AG04450 (cell line): ENCODE measurements around the gene MAN1C1. TPM values are rescaled to one million over a fixed set of nuclear protein-coding genes. Genes with fewer than 3 reads are reported as not detected.

Experiments used
- CTCF ChIA-PET: fragments of 300-600, 350-600 bp; formaldehyde crosslinking; extraction: SDS; loops from one replicate; lab custom pipeline; 2022; ENCODE audit warnings: antibody characterized with exemption, inconsistent platforms; lab: Charles Lee
- POLR2A ChIA-PET: fragments of 350-600 bp; formaldehyde crosslinking; extraction: SDS; loops from one replicate; lab custom pipeline; 2021; ENCODE audit warnings: antibody characterized with exemption, inconsistent platforms; lab: Yijun Ruan, JAX
- DNase-seq: peaks from one replicate; pipeline ENCODE4 v3.0.0-alpha.2; 2011; ENCODE audit warnings: low read depth, low spot score
- H3K27ac ChIP-seq: one replicate; pipeline ENCODE4 v1.5.1; 2012; ENCODE audit warnings: low read depth, low read length, control low read depth
- H3K27me3 ChIP-seq: one replicate; pipeline ENCODE4 v1.6.0; 2012; ENCODE audit warnings: low read length; ENCODE audit not compliant: control insufficient read depth, insufficient read depth
- H3K4me3 ChIP-seq: 2 replicates; pipeline ENCODE4 v1.5.1; 2011; ENCODE audit warnings: mild to moderate bottlenecking, low read depth, low read length, control low read depth
- H3K9me3 ChIP-seq: 2 replicates; pipeline ENCODE4 v1.5.1; 2012; ENCODE audit warnings: low read length; ENCODE audit not compliant: control insufficient read depth, insufficient read depth
- polyA plus RNA-seq: library from polyadenylated mRNA; depleted of rRNA; stranded (reverse); fragments of >200 nt; gene quantifications from 2 replicates; pipeline ENCODE4 v1.2.3, GENCODE V29; 2011
- TF ChIP-seq, protein P1 (sequence below): IDR thresholded peaks from 2 replicates; pipeline ENCODE4 v1.5.1; 2011; ENCODE audit warnings: low read depth, low read length, control low read depth, inconsistent platforms

MAN1C1 gene
- polyA plus RNA-seq, 1 experiment = 16.9 TPM

DNA sequence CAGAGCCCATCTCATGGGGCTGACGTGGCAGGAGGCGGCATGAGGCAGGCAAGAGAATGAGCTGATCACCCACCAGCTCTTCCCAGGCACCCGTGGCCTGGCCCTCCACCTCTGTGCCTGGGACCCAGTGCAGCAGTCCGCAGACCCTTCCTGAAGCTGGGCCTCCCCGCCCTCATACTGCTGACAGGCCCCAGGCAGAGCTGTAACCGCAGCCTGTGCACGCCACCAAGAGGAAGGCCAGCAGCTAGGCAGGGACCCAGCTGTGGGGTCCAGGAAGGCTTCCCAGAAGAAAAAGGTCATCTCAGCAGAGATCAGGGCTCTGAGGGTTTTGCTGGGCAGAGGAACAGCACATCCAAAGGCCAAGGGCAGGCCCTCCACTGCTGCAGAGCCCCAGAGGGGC lies 193.3 kb downstream of the MAN1C1 start:
- POLR2A ChIA-PET = no interaction called here
- Histone ChIP-seq H3K9me3 (no peaks in the 10 kb centered on the region; the same call in 1 of the 2 replicates), H3K27ac (no peak overlapping the region), H3K4me3 (no peak overlapping the region), H3K27me3 (no peaks in the 10 kb centered on the region)
- CTCF ChIA-PET = interaction anchor here (0.5 to 5.8 kb wide), 7 partner anchors 12 to 311 kb away, joined by 3 to 67 read pairs (median 5); partner anchors contain the start of gene PAFAH2
- DNase-seq = no peak
- TF ChIP-seq, protein P1, sequence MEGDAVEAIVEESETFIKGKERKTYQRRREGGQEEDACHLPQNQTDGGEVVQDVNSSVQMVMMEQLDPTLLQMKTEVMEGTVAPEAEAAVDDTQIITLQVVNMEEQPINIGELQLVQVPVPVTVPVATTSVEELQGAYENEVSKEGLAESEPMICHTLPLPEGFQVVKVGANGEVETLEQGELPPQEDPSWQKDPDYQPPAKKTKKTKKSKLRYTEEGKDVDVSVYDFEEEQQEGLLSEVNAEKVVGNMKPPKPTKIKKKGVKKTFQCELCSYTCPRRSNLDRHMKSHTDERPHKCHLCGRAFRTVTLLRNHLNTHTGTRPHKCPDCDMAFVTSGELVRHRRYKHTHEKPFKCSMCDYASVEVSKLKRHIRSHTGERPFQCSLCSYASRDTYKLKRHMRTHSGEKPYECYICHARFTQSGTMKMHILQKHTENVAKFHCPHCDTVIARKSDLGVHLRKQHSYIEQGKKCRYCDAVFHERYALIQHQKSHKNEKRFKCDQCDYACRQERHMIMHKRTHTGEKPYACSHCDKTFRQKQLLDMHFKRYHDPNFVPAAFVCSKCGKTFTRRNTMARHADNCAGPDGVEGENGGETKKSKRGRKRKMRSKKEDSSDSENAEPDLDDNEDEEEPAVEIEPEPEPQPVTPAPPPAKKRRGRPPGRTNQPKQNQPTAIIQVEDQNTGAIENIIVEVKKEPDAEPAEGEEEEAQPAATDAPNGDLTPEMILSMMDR = no peak

- H3K9me3 ChIP-seq = no peaks in the 10 kb centered on the region; the same call in 1 of the 2 replicates
- POLR2A ChIA-PET = no interaction called here
- CTCF ChIA-PET = interaction anchor here (0.5 to 5.8 kb wide), 10 partner anchors 13 to 311 kb away, joined by 3 to 67 read pairs (median 3); no protein-coding TSS in a partner anchor
- H3K4me3 ChIP-seq = no peak overlapping the region
- H3K27ac ChIP-seq = no peak overlapping the region
- no peaks in the 10 kb centered on the region for H3K27me3 ChIP-seq
- no peak for DNase-seq
- TF ChIP-seq, protein P1 = peak; percentile 90
Observed at GRCh38 chr1:25810341-25811299, 194.0 kb downstream of the MAN1C1 start.

DNA sequence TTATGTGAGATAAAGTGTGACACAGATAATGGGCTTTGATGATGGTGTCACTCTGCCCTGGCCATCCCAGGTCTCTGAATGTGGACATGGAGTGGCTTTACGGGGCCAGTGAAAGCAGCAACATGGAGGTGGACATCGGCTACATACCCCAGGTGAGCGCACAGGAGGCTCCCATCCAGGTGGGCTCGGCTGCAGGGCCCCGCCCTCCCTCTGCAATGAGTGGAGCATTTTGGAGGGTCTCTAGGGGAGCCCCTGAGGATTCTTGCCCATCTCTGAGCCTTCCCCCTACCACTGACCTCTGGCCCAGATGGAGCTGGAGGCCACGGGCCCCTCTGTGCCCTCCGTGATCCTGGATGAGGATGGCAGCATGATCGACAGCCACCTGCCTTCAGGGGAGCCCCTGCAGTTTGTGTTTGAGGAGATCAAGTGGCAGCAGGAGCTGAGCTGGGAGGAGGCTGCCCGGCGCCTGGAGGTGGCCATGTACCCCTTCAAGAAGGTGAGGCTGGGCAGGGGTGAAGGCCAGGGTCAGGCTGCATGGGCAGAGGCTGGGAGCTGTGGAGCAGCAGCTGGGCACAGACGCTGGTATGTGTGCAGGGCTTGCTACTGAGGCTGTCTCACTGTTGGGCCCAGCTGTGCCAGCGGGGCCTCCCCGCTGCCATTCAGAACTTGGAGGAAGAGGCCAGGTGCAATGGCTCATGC lies 194.9 kb downstream of the MAN1C1 start:
- ChIA-PET CTCF (interaction anchor here (0.6 to 5.8 kb wide), 4 partner anchors 9 to 292 kb away, joined by 3 to 67 read pairs (median 6); no protein-coding TSS in a partner anchor), POLR2A (no interaction called here)
- Histone ChIP-seq H3K27ac (no peak overlapping the region), H3K27me3 (no peaks in the 10 kb centered on the region), H3K4me3 (no peak overlapping the region), H3K9me3 (no peaks in the 10 kb centered on the region; the same call in 1 of the 2 replicates)
- TF ChIP-seq, protein P1 = no peak
- no peak for DNase-seq

- TF ChIP-seq, protein P1 = no peak
- Histone ChIP-seq H3K27ac (no peak overlapping the region), H3K4me3 (no peak overlapping the region), H3K27me3 (no peaks in the 10 kb centered on the region), H3K9me3 (no peaks in the 10 kb centered on the region; the same call in 1 of the 2 replicates)
- ChIA-PET POLR2A (interaction anchor here (1.0 kb wide), 2 partner anchors 13 to 566 kb away, joined by 9 read pairs; partner anchors contain the start of gene RSRP1), CTCF (interaction anchor here (1.0 kb wide), 1 partner anchor 204 kb away, joined by 4 read pairs; no protein-coding TSS in a partner anchor)
- no peak for DNase-seq
Observed at GRCh38 chr1:25813071-25813733, 196.6 kb downstream of the MAN1C1 start.
